Measurements from ENCODE around the gene CCDC171. TPM values are rescaled to one million over a fixed set of nuclear protein-coding genes. Genes with fewer than 3 reads are reported as not detected.

CCDC171 gene
- total RNA-seq, 1 experiment from 2014 or later, result 2.6 TPM

- no peak for TF ChIP-seq ZBTB33 (IDR thresholded peaks at IDR 0.05; ENCODE audit: extremely low read depth, insufficient replicate concordance, low read length)
- no peak for TF ChIP-seq EZH2phosphoT487 (IDR thresholded peaks at IDR 0.05; ENCODE audit: borderline replicate concordance)
- no peak for TF ChIP-seq FOSL1 (IDR thresholded peaks at IDR 0.05; ENCODE audit: low read depth)
- TF ChIP-seq CEBPB (IDR thresholded peaks at IDR 0.05; ENCODE audit: low read depth), result no peak
- TF ChIP-seq POLR2AphosphoS5 (IDR thresholded peaks at IDR 0.05; ENCODE audit: low read depth, low read length), result no peak
- no peak for TF ChIP-seq ZFX (IDR thresholded peaks at IDR 0.05)
- no peak for TF ChIP-seq JUND (IDR thresholded peaks at IDR 0.05)
- no peak for TF ChIP-seq SIN3A (IDR thresholded peaks at IDR 0.05; ENCODE audit: low read depth)
Observed at GRCh38 chr9:15813076-15813475, 260.2 kb downstream of the CCDC171 start (continued).

- no peaks in the 10 kb centered on the region for H3K36me3 ChIP-seq (ENCODE audit: control insufficient read depth in 1 of 2, insufficient read depth in 2 of 2, low read length in 2 of 2)
- no peaks in the 10 kb centered on the region for H4K20me1 ChIP-seq (ENCODE audit: insufficient read depth)
- peak; percentile 48 for DNase-seq (ENCODE audit: low read depth, low spot score)
- H3K4me1 ChIP-seq (ENCODE audit: control insufficient read depth in 1 of 2, insufficient read depth in 2 of 2, low read length in 2 of 2), result no peaks in the 10 kb centered on the region
- H3K27me3 ChIP-seq (ENCODE audit: insufficient read depth, low read length), result 0 out of 2 replicates have a peak, but pooled peaks cover 5% of the 10 kb centered on the region
- no peaks in the 10 kb centered on the region for H3K79me2 ChIP-seq (ENCODE audit: insufficient read depth, low read length)
- no peaks in the 10 kb centered on the region for H3K9me3 ChIP-seq (ENCODE audit: control insufficient read depth in 1 of 2, insufficient read depth in 1 of 2, low read depth in 1 of 2, low read length in 2 of 2)
- BruUV-seq (replicated peaks), result no TSS peak
- ChIA-PET CTCF (interaction anchor here (0.9 to 1.5 kb wide), 4 partner anchors 10 to 272 kb away, joined by 3 to 10 read pairs (median 5); partner anchors contain the start of gene CCDC171), RAD21 (ENCODE audit: low non-redundant PET in 1 of 2, low total read pairs in 2 of 2, uncharacterized antibody in 2 of 2, unreplicated experiment in 2 of 2) (no interaction called here), POLR2A (no interaction called here)
- no peaks in the 10 kb centered on the region for H3K9me2 ChIP-seq (ENCODE audit: insufficient read depth)
- ATAC-seq, result peak; percentile 86
- no peak overlapping the region for H3K4me3 ChIP-seq (replicated peaks in 1 of 2; ENCODE audit: low read depth in 1 of 2, low read length in 2 of 2)
- intact Hi-C loops (cut with micrococcal nuclease), result no loop called here
- H2AFZ ChIP-seq (ENCODE audit: low read depth, low read length, poor library complexity, severe bottlenecking), result no peak overlapping the region
- H3K27ac ChIP-seq (ENCODE audit: low read depth, low read length), result no peak overlapping the region
- no peak for TF ChIP-seq POLR2AphosphoS5 (IDR thresholded peaks at IDR 0.05; ENCODE audit: low read depth, low read length)
- TF ChIP-seq SIN3A (IDR thresholded peaks at IDR 0.05; ENCODE audit: low read depth), result no peak
- no peak for TF ChIP-seq ZBTB33 (IDR thresholded peaks at IDR 0.05; ENCODE audit: extremely low read depth, insufficient replicate concordance, low read length)
- peak; percentile 55 for TF ChIP-seq RAD21 (IDR thresholded peaks at IDR 0.05; ENCODE audit: low read depth)
- peak; percentile 13 to 40 (median 35); a peak in 3 of 6 replicates for TF ChIP-seq CTCF (IDR thresholded peaks at IDR 0.05 in 2 of 3, conservative IDR thresholded peaks at IDR 0.05 in 1 of 3; ENCODE audit: borderline replicate concordance in 1 of 3, insufficient read depth in 1 of 3, low read depth in 2 of 3, low read length in 2 of 3)
- TF ChIP-seq SRF (IDR thresholded peaks at IDR 0.05; ENCODE audit: low read depth), result no peak
- no peak overlapping the region for H3K9ac ChIP-seq (ENCODE audit: low read length)
- no peak overlapping the region for H3K4me2 ChIP-seq (ENCODE audit: low read length)
Observed at GRCh38 chr9:15824310-15824709, 271.5 kb downstream of the CCDC171 start.
